Measurements from ENCODE around the gene VSIR.

DNA sequence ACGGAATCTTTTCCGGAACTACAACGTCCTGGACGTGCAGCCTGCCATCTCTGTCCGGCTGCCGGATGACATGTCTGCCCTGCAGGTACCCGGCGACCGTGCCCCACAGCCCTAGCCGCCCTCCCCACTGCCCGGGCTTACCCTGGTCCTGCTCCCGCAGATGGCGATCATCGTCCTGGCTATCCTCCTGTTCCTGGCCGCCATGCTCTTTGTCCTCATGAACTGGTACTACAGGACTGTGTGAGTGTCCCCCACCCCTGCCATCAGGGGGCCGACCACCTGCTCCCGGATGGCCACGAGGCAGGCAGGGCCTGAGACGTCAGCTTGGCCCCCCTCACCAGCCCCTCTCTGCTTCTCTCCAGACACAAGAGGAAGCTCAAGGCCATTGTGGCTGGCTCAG, 38.0 kb upstream of the VSIR start:
- no peak for TF ChIP-seq HDGF (IDR thresholded peaks at IDR 0.05)
- TF ChIP-seq, protein P1, sequence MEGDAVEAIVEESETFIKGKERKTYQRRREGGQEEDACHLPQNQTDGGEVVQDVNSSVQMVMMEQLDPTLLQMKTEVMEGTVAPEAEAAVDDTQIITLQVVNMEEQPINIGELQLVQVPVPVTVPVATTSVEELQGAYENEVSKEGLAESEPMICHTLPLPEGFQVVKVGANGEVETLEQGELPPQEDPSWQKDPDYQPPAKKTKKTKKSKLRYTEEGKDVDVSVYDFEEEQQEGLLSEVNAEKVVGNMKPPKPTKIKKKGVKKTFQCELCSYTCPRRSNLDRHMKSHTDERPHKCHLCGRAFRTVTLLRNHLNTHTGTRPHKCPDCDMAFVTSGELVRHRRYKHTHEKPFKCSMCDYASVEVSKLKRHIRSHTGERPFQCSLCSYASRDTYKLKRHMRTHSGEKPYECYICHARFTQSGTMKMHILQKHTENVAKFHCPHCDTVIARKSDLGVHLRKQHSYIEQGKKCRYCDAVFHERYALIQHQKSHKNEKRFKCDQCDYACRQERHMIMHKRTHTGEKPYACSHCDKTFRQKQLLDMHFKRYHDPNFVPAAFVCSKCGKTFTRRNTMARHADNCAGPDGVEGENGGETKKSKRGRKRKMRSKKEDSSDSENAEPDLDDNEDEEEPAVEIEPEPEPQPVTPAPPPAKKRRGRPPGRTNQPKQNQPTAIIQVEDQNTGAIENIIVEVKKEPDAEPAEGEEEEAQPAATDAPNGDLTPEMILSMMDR (IDR thresholded peaks at IDR 0.05 in 2 of 3, conservative IDR thresholded peaks at IDR 0.05 in 1 of 3; ENCODE audit: insufficient read depth in 2 of 3, low read depth in 1 of 3, low read length in 3 of 3): no peak
- TF ChIP-seq ZFPM2 (CRISPR knock-in tag; IDR thresholded peaks at IDR 0.05): no peak
- no peak for TF ChIP-seq POLR2A (conservative IDR thresholded peaks at IDR 0.05)
- no peak for TF ChIP-seq POLR2AphosphoS5 (IDR thresholded peaks at IDR 0.05; ENCODE audit: control insufficient read depth, insufficient read depth, low read depth, low read length)
- TF ChIP-seq, protein P2, sequence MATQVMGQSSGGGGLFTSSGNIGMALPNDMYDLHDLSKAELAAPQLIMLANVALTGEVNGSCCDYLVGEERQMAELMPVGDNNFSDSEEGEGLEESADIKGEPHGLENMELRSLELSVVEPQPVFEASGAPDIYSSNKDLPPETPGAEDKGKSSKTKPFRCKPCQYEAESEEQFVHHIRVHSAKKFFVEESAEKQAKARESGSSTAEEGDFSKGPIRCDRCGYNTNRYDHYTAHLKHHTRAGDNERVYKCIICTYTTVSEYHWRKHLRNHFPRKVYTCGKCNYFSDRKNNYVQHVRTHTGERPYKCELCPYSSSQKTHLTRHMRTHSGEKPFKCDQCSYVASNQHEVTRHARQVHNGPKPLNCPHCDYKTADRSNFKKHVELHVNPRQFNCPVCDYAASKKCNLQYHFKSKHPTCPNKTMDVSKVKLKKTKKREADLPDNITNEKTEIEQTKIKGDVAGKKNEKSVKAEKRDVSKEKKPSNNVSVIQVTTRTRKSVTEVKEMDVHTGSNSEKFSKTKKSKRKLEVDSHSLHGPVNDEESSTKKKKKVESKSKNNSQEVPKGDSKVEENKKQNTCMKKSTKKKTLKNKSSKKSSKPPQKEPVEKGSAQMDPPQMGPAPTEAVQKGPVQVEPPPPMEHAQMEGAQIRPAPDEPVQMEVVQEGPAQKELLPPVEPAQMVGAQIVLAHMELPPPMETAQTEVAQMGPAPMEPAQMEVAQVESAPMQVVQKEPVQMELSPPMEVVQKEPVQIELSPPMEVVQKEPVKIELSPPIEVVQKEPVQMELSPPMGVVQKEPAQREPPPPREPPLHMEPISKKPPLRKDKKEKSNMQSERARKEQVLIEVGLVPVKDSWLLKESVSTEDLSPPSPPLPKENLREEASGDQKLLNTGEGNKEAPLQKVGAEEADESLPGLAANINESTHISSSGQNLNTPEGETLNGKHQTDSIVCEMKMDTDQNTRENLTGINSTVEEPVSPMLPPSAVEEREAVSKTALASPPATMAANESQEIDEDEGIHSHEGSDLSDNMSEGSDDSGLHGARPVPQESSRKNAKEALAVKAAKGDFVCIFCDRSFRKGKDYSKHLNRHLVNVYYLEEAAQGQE (IDR thresholded peaks at IDR 0.05; ENCODE audit: borderline replicate concordance): no peak
- TF ChIP-seq, protein P2 (CRISPR knock-in tag; IDR thresholded peaks at IDR 0.05; ENCODE audit: low read depth): no peak
- no peak for TF ChIP-seq ZC3H11A (IDR thresholded peaks at IDR 0.05; ENCODE audit: low read depth, low read length)
- no peak for TF ChIP-seq BCLAF1 (IDR thresholded peaks at IDR 0.05; ENCODE audit: borderline replicate concordance in 1 of 2, control insufficient read depth in 1 of 2, low read depth in 2 of 2, low read length in 1 of 2)
